Right lobe of liver (tissue), 6 donors: ENCODE data around the gene ARL4C. TPM values are rescaled to one million over a fixed set of nuclear protein-coding genes. Genes with fewer than 3 reads are reported as not detected.
A peak's percentile ranks its signal among the peaks of the same experiment; 100 is the strongest.

Experiments
- ATAC-seq, 4 donors: fragments of 200-7000 bp; cut with Tn5 transposase; one replicate each; pipeline ENCODE4 v1.9.1; 2020; ENCODE audit warnings: mild to moderate bottlenecking in 4 of 4, moderate library complexity in 4 of 4
- DNase-seq, 3 donors: peaks; one replicate each; pipeline ENCODE4 v3.0.0-alpha.2; 2020
- H3K27ac ChIP-seq, 3 donors: fragments of 200-600 bp; one replicate each; pipeline ENCODE4 v1.8.0; 2022
- H3K27me3 ChIP-seq, 2 donors: fragments of 200-600 bp; one replicate each; pipeline ENCODE4 v1.8.0; 2022
- H3K36me3 ChIP-seq, 4 donors: fragments of 200-600 bp; sonication (generic) in 1 of 4; one replicate each; pipeline versions ENCODE4 v1.5.1 to v1.8.0; 2017 to 2022; ENCODE audit warnings: control low read depth in 1 of 4
- H3K4me1 ChIP-seq, 4 donors: fragments of 200-600 bp; sonication (generic) in 1 of 4; one replicate each; pipeline versions ENCODE4 v1.5.1 to v1.8.0; 2017 to 2022; ENCODE audit warnings: control low read depth in 1 of 4
- H3K4me3 ChIP-seq, 3 donors: fragments of 200-600 bp; one replicate each; pipeline ENCODE4 v1.8.0; 2022
- H3K9me3 ChIP-seq, 4 donors: fragments of 200-600 bp; sonication (generic) in 1 of 4; one replicate each; pipeline versions ENCODE4 v1.5.1 to v1.8.0; 2017 to 2022; ENCODE audit warnings: control low read depth in 1 of 4
- CTCF ChIP-seq, 4 donors: fragments of 200-600 bp in 3 of 4; fragments of 450-650 bp in 1 of 4; IDR thresholded peaks; one replicate each; pipeline versions ENCODE4 v1.5.1 to v1.8.0; 2016 to 2022; ENCODE audit warnings: antibody characterized with exemption in 4 of 4, mild to moderate bottlenecking in 2 of 4
- POLR2A ChIP-seq: fragments of 450-650 bp; IDR thresholded peaks from one replicate; pipeline ENCODE4 v1.6.1; 2017; ENCODE audit warnings: antibody characterized with exemption, mild to moderate bottlenecking
- WGBS: methylation state at CpG from one replicate; pipeline ENCODE4 v1.1.6; 2018; ENCODE audit warnings: low coverage, low lambda C conversion rate; ENCODE audit not compliant: insufficient coverage; ENCODE audit errors: missing lambda C conversion rate; 5-methylcytosine and 5-hydroxymethylcytosine counted together
- intact Hi-C, 2 donors: fragments of 100-400 bp; cut with DNase I; formaldehyde crosslinking; loops; one replicate each; pipeline versions ENCODE4 v1.11.2 to v1.14.1; 2022
- total RNA-seq, 6 experiments: library from RNA; depleted of rRNA in 2 of 6; stranded (reverse); fragments of >200 nt in 2 of 6; fragmentation: NEBNext Ultra II Directional in 3 of 6; extraction: Animal tissue kit (Norgen Biotek cat#: 25700) in 3 of 6; gene quantifications; one replicate each; pipeline versions ENCODE4 v1.1.0 to v1.2.4, GENCODE V29; 2016 to 2023
- donor health status: DM: no; HTN: yes; CAD: no.
- donor health status: DM: no; HTN: no; CAD: no.
- donor health status: DM: no; HTN: no; CAD: no.
- donor health status: DM: no; HTN: yes; CAD: no.
- donor health status: DM: no; HTN: yes; CAD: no.

Gene ARL4C
- total RNA-seq, 6 experiments from 2014 or later, result 1.4 to 9.4 (median 2.5) TPM

GRCh38 chr2:234496055-234496834 is 636 bp downstream of the ARL4C start:
- Histone ChIP-seq H3K27ac (peak overlapping the region; percentile 4 to 65 (median 59)), H3K27me3 (no peaks in the 10 kb centered on the region), H3K4me1 (peaks cover 0 to 12% (median under 1%) of the 10 kb centered on the region in 4 donors), H3K36me3 (no peaks in the 10 kb centered on the region), H3K4me3 (peak overlapping the region; percentile 50 to 68 (median 58)), H3K9me3 (no peaks in the 10 kb centered on the region)
- DNase-seq, result peak in 1 of 3 donors; percentile 38
- WGBS, result 0% methylated on average over 1 of the region's 89 CpGs
- TF ChIP-seq CTCF (IDR thresholded peaks at IDR 0.05) (no peak), POLR2A (no peak)
- intact Hi-C loops, result no loop called here
- peak; percentile 38 to 52 (median 44) for ATAC-seq

- Histone ChIP-seq H3K4me3 (peak overlapping the region; percentile 50 to 68 (median 58)), H3K9me3 (no peaks in the 10 kb centered on the region), H3K27ac (peak overlapping the region; percentile 4 to 65 (median 59)), H3K36me3 (no peaks in the 10 kb centered on the region), H3K27me3 (no peaks in the 10 kb centered on the region), H3K4me1 (peaks cover 0 to 12% (median under 1%) of the 10 kb centered on the region in 4 donors)
- ATAC-seq (no peak), DNase-seq (no peak)
- no peak for TF ChIP-seq CTCF (IDR thresholded peaks at IDR 0.05)
- TF ChIP-seq POLR2A, result no peak
- intact Hi-C loops, result no loop called here
- WGBS, result 13% methylated on average over 19 of the region's 40 CpGs
These were observed 1.4 kb downstream of the ARL4C start for GRCh38 chr2:234495251-234496054.

- Histone ChIP-seq H3K36me3 (no peaks in the 10 kb centered on the region), H3K4me1 (peaks cover 0 to 12% (median under 1%) of the 10 kb centered on the region in 4 donors), H3K9me3 (no peaks in the 10 kb centered on the region), H3K4me3 (peak overlapping the region; percentile 50 to 68 (median 58)), H3K27ac (peak overlapping the region in 2 of 3 donors; percentile 47 to 59), H3K27me3 (no peaks in the 10 kb centered on the region)
- DNase-seq (no peak), ATAC-seq (no peak)
- no peak for TF ChIP-seq CTCF (IDR thresholded peaks at IDR 0.05)
- TF ChIP-seq POLR2A, result peak; percentile 47
- 46% methylated on average over 9 of the region's 9 CpGs for WGBS
- intact Hi-C loops, result no loop called here
These were observed 2.3 kb downstream of the ARL4C start for GRCh38 chr2:234494361-234495250.

GRCh38 chr2:234493796-234494195 is 3.1 kb downstream of the ARL4C start:
- 52% methylated on average over 4 of the region's 4 CpGs for WGBS
- ATAC-seq (no peak), DNase-seq (no peak)
- peak overlapping the region in 1 of 3 donors; percentile 30 for H3K27ac ChIP-seq
- no peaks in the 10 kb centered on the region for H3K9me3 ChIP-seq
- H3K27me3 ChIP-seq, result no peaks in the 10 kb centered on the region
- peak overlapping the region in 1 of 3 donors; percentile 12 for H3K4me3 ChIP-seq
- intact Hi-C loops, result no loop called here
- H3K4me1 ChIP-seq, result peaks cover 0 to 12% (median under 1%) of the 10 kb centered on the region in 4 donors
- H3K36me3 ChIP-seq, result no peaks in the 10 kb centered on the region
- TF ChIP-seq CTCF (IDR thresholded peaks at IDR 0.05), result no peak
- TF ChIP-seq POLR2A, result no peak
